ENCODE results near the gene SELENOF.
"Not testable (repeated sequence)": the region's sequence is repeated elsewhere in the genome, so short reads cannot be mapped to it uniquely, and the experiment has no call there.

The SELENOF gene

DNA sequence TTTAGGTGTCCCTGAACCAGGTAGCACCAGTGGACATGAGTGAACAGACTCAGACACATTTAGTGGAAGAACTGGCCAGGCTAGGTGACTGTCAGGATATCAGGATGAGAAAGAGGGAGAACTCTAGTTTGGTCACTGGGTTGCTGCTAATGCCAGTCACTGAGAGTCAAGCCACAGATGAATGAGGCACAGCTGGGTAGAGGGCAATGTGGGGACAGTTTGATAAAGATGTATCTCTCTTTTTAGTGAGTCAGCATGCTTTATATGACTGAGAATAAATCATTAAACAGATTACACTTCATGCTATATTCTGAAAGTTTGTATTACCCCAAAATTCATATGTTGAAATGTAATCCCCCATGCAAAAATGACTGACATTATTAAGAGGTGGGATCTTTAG is 87.1 kb downstream of the SELENOF start:
- H3K4me1 ChIP-seq (ENCODE audit: insufficient read depth, low read length) = no peaks in the 10 kb centered on the region; the same call in 1 of the 2 replicates
- H3K36me3 ChIP-seq (ENCODE audit: insufficient read depth, low read length) = no peaks in the 10 kb centered on the region
- no peak overlapping the region for H3K9ac ChIP-seq (ENCODE audit: low read depth, low read length)
- no peaks in the 10 kb centered on the region for H3K9me3 ChIP-seq (ENCODE audit: control insufficient read depth, insufficient read depth, low read length)

DNA sequence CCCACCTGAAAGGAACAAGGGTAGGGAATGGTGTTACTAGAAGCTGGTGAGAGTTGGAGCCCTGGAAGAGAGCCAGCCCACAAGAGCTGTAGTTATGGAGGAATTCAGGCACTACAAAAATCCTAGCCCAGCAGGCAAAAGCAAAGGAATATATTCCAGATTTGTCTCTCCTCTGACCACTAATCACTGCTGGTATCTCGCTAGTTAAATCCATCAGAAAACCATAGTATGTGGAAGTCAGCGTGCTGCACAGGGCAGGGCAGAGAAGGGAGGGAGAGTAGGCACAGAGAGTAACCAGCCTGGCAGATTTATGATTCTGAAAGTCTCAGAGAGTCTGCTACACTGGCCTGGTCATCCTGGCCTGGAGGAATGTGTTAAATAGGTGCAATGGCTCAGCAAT is 88.6 kb downstream of the SELENOF start:
- no peaks in the 10 kb centered on the region; the same call in 1 of the 2 replicates for H3K4me1 ChIP-seq (ENCODE audit: insufficient read depth, low read length)
- no peaks in the 10 kb centered on the region for H3K9me3 ChIP-seq (ENCODE audit: control insufficient read depth, insufficient read depth, low read length)
- no peaks in the 10 kb centered on the region for H3K36me3 ChIP-seq (ENCODE audit: insufficient read depth, low read length)

DNA sequence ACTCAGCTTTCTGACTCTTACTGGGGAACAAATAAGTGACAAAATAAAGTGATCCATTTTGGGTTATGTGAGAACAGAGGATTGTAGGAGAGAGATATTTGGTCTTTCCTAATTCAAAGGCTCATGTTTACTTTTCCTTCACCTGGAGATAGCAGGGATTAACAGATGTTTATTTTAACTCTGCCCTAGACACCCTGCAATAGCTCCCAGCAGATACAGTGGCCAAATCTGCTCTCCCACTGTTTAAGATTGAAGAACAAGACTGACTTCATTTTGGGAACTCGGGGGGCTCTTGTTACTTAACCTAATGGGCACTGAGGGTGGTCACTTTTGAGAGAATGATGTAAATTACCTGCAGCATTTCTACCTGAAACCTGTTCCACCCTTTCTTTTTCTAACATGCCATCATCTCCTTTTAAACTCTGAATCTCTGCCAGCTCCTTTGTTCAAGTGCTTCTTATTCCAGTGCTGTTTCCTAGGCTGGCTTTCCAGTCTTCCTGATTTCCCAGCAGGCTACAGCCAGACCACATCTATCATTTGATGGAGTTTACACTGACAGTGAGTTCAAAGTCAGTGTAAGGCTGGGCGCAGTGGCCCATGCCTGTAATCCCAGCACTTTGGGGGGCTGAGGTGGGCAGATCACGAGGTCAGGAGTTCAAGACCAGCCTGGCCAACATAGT is 90.0 kb downstream of the SELENOF start:
- no peaks in the 10 kb centered on the region for H3K9me3 ChIP-seq (ENCODE audit: control insufficient read depth, insufficient read depth, low read length)
- H3K9ac ChIP-seq (ENCODE audit: low read depth, low read length) = no peak overlapping the region
- no peaks in the 10 kb centered on the region for H3K36me3 ChIP-seq (ENCODE audit: insufficient read depth, low read length)
- no peaks in the 10 kb centered on the region; the same call in 1 of the 2 replicates for H3K4me1 ChIP-seq (ENCODE audit: insufficient read depth, low read length)

More for the DNA sequence above, 88.6 kb downstream of the SELENOF start:
- no peak overlapping the region for H3K9ac ChIP-seq (ENCODE audit: low read depth, low read length)

- no peaks in the 10 kb centered on the region; the same call in 1 of the 2 replicates for H3K4me1 ChIP-seq (ENCODE audit: insufficient read depth, low read length)
Measured at GRCh38 chr1:86823386-86823785, 90.5 kb downstream of the SELENOF start.

DNA sequence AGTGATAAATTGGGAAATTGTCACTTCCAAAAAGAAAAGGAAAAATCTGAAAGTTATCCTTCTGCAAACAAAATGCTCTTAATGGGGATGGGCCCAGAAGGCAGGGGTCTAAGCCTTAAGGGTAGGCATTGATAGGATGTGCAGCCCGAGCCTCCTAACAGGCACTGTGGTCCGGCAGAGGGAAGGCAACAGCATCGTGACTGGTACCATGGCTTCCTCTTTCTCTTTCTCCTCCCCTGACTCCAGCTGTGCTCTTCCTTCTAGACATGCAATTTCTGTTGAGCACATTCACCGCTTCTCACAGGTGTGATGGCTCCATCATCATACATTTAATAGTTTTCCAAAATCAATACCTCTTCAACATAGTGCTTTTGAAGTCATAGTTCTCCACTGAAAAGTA is 91.5 kb downstream of the SELENOF start:
- Histone ChIP-seq H3K4me1 (ENCODE audit: insufficient read depth, low read length) (no peaks in the 10 kb centered on the region; the same call in 1 of the 2 replicates), H3K36me3 (ENCODE audit: insufficient read depth, low read length) (no peaks in the 10 kb centered on the region), H3K9ac (ENCODE audit: low read depth, low read length) (no peak overlapping the region), H3K9me3 (ENCODE audit: control insufficient read depth, insufficient read depth, low read length) (no peaks in the 10 kb centered on the region)

More at GRCh38 chr1:86823386-86823785, 90.5 kb downstream of the SELENOF start:
- H3K36me3 ChIP-seq (ENCODE audit: insufficient read depth, low read length) = no peaks in the 10 kb centered on the region
- H3K9ac ChIP-seq (ENCODE audit: low read depth, low read length) = no peak overlapping the region
- H3K9me3 ChIP-seq (ENCODE audit: control insufficient read depth, insufficient read depth, low read length) = no peaks in the 10 kb centered on the region

- Histone ChIP-seq H3K36me3 (ENCODE audit: insufficient read depth, low read length) (no peaks in the 10 kb centered on the region), H3K4me1 (ENCODE audit: insufficient read depth, low read length) (no peaks in the 10 kb centered on the region; the same call in 1 of the 2 replicates), H3K9ac (ENCODE audit: low read depth, low read length) (no peak overlapping the region), H3K9me3 (ENCODE audit: control insufficient read depth, insufficient read depth, low read length) (no peaks in the 10 kb centered on the region)
Measured at GRCh38 chr1:86821956-86822355, 92.0 kb downstream of the SELENOF start.

GRCh38 chr1:86819970-86820369 is 94.0 kb downstream of the SELENOF start:
- H3K36me3 ChIP-seq (ENCODE audit: insufficient read depth, low read length); H3K9ac ChIP-seq (ENCODE audit: low read depth, low read length); H3K4me1 ChIP-seq (ENCODE audit: insufficient read depth, low read length); H3K9me3 ChIP-seq (ENCODE audit: control insufficient read depth, insufficient read depth, low read length): not testable (repeated sequence)

- H3K9me3 ChIP-seq (ENCODE audit: control insufficient read depth, insufficient read depth, low read length); H3K9ac ChIP-seq (ENCODE audit: low read depth, low read length); H3K4me1 ChIP-seq (ENCODE audit: insufficient read depth, low read length); H3K36me3 ChIP-seq (ENCODE audit: insufficient read depth, low read length): not testable (repeated sequence)
Measured at GRCh38 chr1:86817246-86817826, 96.6 kb downstream of the SELENOF start.

GRCh38 chr1:86814118-86814517 is 99.8 kb downstream of the SELENOF start:
- H3K36me3 ChIP-seq (ENCODE audit: insufficient read depth, low read length); H3K4me1 ChIP-seq (ENCODE audit: insufficient read depth, low read length); H3K9ac ChIP-seq (ENCODE audit: low read depth, low read length); H3K9me3 ChIP-seq (ENCODE audit: control insufficient read depth, insufficient read depth, low read length): not testable (repeated sequence)

Measured in ES-I3 (cell line).